Panc1 (cell line): ENCODE results near the gene SLX4IP. TPM values are rescaled to one million over a fixed set of nuclear protein-coding genes. Genes with fewer than 3 reads are reported as not detected.

Source experiments
- ATAC-seq: fragments of 200-7000 bp; cut with Tn5 transposase; 2 replicates; pipeline ENCODE4 v1.9.1; 2020; ENCODE audit warnings: mild to moderate bottlenecking, moderate library complexity
- BruUV-seq: library from RNA; stranded (reverse); fragments of 400-500 nt; replicated peaks from 2 replicates; lab custom pipeline; 2021; lab: Mats Ljungman, UMichigan
- CTCF ChIA-PET: fragments of 300-600 bp; sonication (Branson Sonifier 250); formaldehyde crosslinking; loops from one replicate; lab custom pipeline; 2022; ENCODE audit warnings: antibody characterized with exemption; lab: Charles Lee
- POLR2A ChIA-PET: fragments of 300-600 bp; sonication (Branson Sonifier 250); formaldehyde crosslinking; loops from one replicate; lab custom pipeline; 2022; ENCODE audit warnings: antibody characterized with exemption; lab: Charles Lee
- DNase-seq: peaks from one replicate; pipeline ENCODE4 v3.0.0-alpha.2; 2010; ENCODE audit warnings: low read depth, low spot score
- H3K27ac ChIP-seq: 2 replicates; pipeline ENCODE4 v1.5.1; 2011; ENCODE audit warnings: mild to moderate bottlenecking, low read length, inconsistent platforms
- H3K27me3 ChIP-seq: fragments of 200-500 bp; sonication (Bioruptor generic); 2 replicates; pipeline ENCODE4 v1.6.0; 2014; ENCODE audit warnings: low read length, inconsistent platforms; ENCODE audit not compliant: control insufficient read depth, insufficient read depth
- H3K36me3 ChIP-seq: fragments of 200-500 bp; sonication (Bioruptor generic); 2 replicates; pipeline ENCODE4 v1.5.1; 2014; ENCODE audit warnings: inconsistent platforms, mild to moderate bottlenecking, low read length, moderate library complexity; ENCODE audit not compliant: control insufficient read depth, insufficient read depth
- H3K4me1 ChIP-seq: 2 replicates; pipeline ENCODE4 v1.5.1; 2011; ENCODE audit warnings: inconsistent platforms, mild to moderate bottlenecking, low read length, moderate library complexity; ENCODE audit not compliant: control insufficient read depth, insufficient read depth
- H3K4me3 ChIP-seq, 2 experiments: 2 replicates each; pipeline ENCODE4 v1.5.1; 2011 to 2012; ENCODE audit warnings: low read depth in 2 of 2, low read length in 2 of 2, mild to moderate bottlenecking in 2 of 2, inconsistent platforms in 1 of 2, moderate library complexity in 1 of 2
- H3K9me3 ChIP-seq: fragments of 200-500 bp; sonication (Bioruptor generic); 2 replicates; pipeline ENCODE4 v1.5.1; 2014; ENCODE audit warnings: low read depth, mild to moderate bottlenecking, inconsistent platforms, low read length, moderate library complexity; ENCODE audit not compliant: control insufficient read depth, insufficient read depth
- CTCF ChIP-seq: fragments of 450-650 bp; IDR thresholded peaks from 2 replicates; pipeline ENCODE4 v1.5.1; 2017; ENCODE audit warnings: mild to moderate bottlenecking
- POLR2AphosphoS5 ChIP-seq: IDR thresholded peaks from 2 replicates; pipeline ENCODE4 v1.6.1; 2012; ENCODE audit warnings: mild to moderate bottlenecking, low read depth, low read length, moderate library complexity
- REST ChIP-seq, 2 experiments: IDR thresholded peaks; 2 replicates each; pipeline ENCODE4 v1.6.1; 2011 to 2012; ENCODE audit warnings: low read depth in 2 of 2, control low read depth in 1 of 2, low read length in 1 of 2, mild to moderate bottlenecking in 1 of 2, moderate library complexity in 1 of 2; ENCODE audit not compliant: insufficient read depth in 1 of 2
- SIN3A ChIP-seq: IDR thresholded peaks from 2 replicates; pipeline ENCODE4 v1.6.1; 2012; ENCODE audit warnings: low read depth, mild to moderate bottlenecking, low read length, moderate library complexity, borderline replicate concordance; ENCODE audit not compliant: insufficient read depth
- TCF7L2 ChIP-seq: IDR thresholded peaks from 2 replicates; pipeline ENCODE4 v1.6.1; 2011; ENCODE audit warnings: mild to moderate bottlenecking, low read depth, low read length, inconsistent platforms
- in situ Hi-C: cut with HindIII; loops from 2 replicates; pipeline ENCODE4 v1.10.0; 2016; ENCODE audit warnings: low sequenced_read_pairs, low pct_unique_long_range_greater_than_20kb
- intact Hi-C: fragments of 100-400 bp; cut with micrococcal nuclease; formaldehyde crosslinking; loops from one replicate; pipeline ENCODE4 v1.10.0; 2022; ENCODE audit not compliant: unreplicated experiment
- total RNA-seq: library from RNA; stranded (reverse); gene quantifications from one replicate; pipeline ENCODE4 v1.2.1, GENCODE V29; 2021; ENCODE audit not compliant: unreplicated experiment

The SLX4IP gene
- total RNA-seq, 1 experiment from 2014 or later = 5.4 TPM

GRCh38 chr20:10565922-10566897 lies 131.1 kb downstream of the SLX4IP start:
- TF ChIP-seq POLR2AphosphoS5 (no peak), TCF7L2 (no peak), CTCF (no peak), SIN3A (no peak), REST (IDR thresholded peaks at IDR 0.05; ENCODE audit: insufficient read depth in 1 of 2, low read depth in 2 of 2, low read length in 1 of 2) (no peak)
- no TSS peak for BruUV-seq
- no peak overlapping the region for H3K27ac ChIP-seq
- ATAC-seq (no peak), DNase-seq (no peak)
- no peaks in the 10 kb centered on the region for H3K4me1 ChIP-seq
- intact Hi-C loops = no loop called here
- no peaks in the 10 kb centered on the region for H3K27me3 ChIP-seq
- H3K9me3 ChIP-seq = no peaks in the 10 kb centered on the region
- H3K4me3 ChIP-seq = no peak overlapping the region
- in situ Hi-C loops = no loop called here
- ChIA-PET CTCF (no interaction called here), POLR2A (interaction anchor here (0.6 kb wide), 1 partner anchor 8 kb away, joined by 12 read pairs; no protein-coding TSS in a partner anchor)
- no peaks in the 10 kb centered on the region for H3K36me3 ChIP-seq

GRCh38 chr20:10568032-10568431 lies 132.9 kb downstream of the SLX4IP start:
- POLR2A ChIA-PET = no interaction called here

More at GRCh38 chr20:10568032-10568431, 132.9 kb downstream of the SLX4IP start:
- no TSS peak for BruUV-seq
- Histone ChIP-seq H3K27me3 (no peaks in the 10 kb centered on the region), H3K9me3 (no peaks in the 10 kb centered on the region), H3K4me3 (no peak overlapping the region), H3K27ac (no peak overlapping the region), H3K4me1 (no peaks in the 10 kb centered on the region), H3K36me3 (no peaks in the 10 kb centered on the region)
- ATAC-seq = no peak
- CTCF ChIA-PET = no interaction called here
- in situ Hi-C loops (no loop called here), intact Hi-C loops (no loop called here)
- TF ChIP-seq REST (IDR thresholded peaks at IDR 0.05; ENCODE audit: insufficient read depth in 1 of 2, low read depth in 2 of 2, low read length in 1 of 2) (no peak), POLR2AphosphoS5 (no peak), SIN3A (no peak), CTCF (no peak), TCF7L2 (no peak)
- no peak for DNase-seq
